GM19372 (cell line): ENCODE data around the gene SLC17A6.
A peak's percentile ranks its signal among the peaks of the same experiment; 100 is the strongest.

Experiments
- ATAC-seq: cut with Tn5 transposase; IDR thresholded peaks from one replicate; pipeline ENCODE4 v1.9.1; 2021; ENCODE audit warnings: mild to moderate bottlenecking, low read depth, moderate library complexity; ENCODE audit not compliant: unreplicated experiment

Gene SLC17A6

DNA sequence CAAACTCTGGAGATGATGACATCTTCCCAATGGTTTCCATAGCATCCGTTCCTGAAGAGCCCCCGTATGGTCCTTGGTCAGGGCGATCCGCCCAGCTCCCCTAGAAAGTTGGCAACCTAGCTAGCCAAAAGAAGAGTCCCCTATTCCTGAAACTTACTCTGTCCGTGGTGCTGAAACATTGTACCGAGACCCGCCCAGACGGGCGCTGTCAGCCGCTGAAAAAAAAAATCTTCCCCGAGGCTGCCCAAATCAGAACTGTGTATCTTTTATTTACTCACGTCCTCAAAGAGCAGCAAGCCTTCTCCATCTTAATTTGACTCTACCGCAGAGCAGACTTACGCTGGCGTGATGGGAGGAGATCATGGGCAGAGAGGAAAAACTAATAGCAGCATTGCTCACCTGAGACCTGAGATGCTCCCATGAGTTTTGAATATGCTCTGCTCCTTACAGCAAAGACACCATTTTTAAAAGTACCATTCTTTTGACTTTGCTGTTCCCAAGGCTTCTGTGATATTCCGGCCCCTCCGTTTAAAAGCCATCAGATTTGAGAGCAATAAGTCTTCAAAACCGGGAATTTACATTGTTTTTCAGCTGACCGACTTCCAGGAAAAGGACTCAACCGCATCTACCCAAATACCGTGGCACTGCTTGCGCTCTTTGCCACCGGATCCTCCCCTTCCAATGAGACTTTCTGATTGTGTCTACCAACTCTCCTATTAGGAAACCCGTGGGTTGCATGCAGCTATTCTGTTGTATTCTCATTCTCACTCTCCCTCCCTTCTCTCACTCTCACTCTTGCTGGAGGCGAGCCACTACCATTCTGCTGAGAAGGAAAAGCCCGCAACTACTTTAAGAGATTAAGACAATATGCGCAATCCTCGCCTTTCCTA is at the start of gene SLC17A6:
TSS of gene SLC17A6 (plus strand) at position 786 of the 890 bp plus-strand sequence. CDS start 153 bp downstream, outside the sequence.
- no peak for ATAC-seq

DNA sequence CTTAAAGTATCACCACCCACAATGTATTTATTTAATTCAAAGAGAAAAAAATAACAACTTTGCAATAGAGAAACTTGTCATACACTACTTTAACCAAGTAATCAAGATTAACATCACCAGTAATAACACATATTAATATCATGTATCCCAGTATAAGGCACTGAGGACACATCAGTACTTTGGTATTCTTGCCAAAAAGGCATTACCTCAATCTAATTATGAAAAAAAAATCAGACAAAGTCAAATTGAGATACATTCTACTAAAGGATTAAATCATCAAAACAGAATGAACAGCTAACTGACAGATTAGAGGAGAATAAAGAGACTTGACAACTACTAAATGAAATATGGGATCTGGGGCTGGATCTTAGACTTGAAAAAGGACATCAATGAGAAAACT is 35.8 kb upstream of the SLC17A6 start:
- no peak for ATAC-seq

- peak; percentile 64 for ATAC-seq
Observed at GRCh38 chr11:22304337-22304961, 33.7 kb upstream of the SLC17A6 start.

DNA sequence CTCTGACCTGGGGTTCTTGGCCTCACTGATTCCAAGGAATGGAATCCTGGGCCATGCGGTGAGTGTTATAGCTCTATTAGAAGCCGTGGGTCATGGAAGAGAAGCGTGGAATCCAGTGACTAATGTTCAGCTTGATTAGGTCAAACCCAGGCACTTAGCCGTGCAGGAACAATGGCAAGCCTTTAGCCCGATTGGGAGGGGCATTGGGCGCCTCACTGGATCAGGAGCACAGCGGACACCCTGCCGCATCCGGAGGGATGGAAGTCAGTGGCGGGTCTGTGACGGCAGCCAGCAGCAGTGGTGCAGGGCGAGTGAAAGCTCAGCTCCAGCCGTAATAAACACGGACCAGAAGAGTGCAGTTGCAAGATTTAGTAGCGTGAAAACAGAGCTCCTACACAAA is 20.5 kb upstream of the SLC17A6 start:
- no peak for ATAC-seq

DNA sequence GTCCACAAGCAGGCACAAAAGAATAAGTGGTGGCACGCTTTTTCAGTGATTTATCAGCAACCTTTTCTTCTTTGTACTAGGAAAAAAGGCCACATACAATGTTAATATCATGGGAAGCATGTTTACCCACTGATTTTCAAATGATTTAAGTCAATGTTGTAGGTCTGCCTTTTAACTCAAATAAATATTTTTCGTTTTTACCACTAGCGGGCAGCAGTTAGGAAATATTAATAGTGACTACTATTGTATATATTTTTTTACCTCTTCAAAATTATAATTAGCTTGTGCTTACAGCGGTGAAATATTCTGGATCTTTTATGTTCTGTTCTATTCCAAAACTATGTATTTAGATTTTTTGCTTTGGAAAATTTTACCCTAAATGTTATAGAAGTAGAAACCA is 6.4 kb upstream of the SLC17A6 start:
- ATAC-seq = no peak

GRCh38 chr11:22336587-22336986 is 1.6 kb upstream of the SLC17A6 start:
- ATAC-seq = no peak

GRCh38 chr11:22339611-22340010 is 1.4 kb downstream of the SLC17A6 start:
- ATAC-seq = no peak

DNA sequence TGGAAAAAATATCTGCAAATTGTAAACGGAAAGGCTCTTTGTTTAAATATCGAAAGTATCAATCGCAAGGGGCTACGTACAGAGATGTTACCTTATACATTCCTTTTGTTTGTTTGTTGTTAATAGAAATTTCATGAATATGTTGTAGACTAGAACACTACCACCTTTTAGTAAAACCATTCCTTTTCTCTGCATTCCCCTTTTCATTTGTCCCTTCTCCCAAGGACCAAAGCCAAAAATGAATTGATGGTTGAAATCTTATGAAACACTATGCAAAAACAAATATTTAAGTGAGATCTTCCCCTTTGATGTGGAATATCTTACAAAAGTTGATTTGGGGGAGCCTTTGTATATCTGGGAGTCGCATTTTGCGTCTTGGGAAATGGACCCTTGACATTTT is 2.1 kb downstream of the SLC17A6 start:
- ATAC-seq = no peak

- no peak for ATAC-seq
Observed at GRCh38 chr11:22340701-22341587, 2.8 kb downstream of the SLC17A6 start.

DNA sequence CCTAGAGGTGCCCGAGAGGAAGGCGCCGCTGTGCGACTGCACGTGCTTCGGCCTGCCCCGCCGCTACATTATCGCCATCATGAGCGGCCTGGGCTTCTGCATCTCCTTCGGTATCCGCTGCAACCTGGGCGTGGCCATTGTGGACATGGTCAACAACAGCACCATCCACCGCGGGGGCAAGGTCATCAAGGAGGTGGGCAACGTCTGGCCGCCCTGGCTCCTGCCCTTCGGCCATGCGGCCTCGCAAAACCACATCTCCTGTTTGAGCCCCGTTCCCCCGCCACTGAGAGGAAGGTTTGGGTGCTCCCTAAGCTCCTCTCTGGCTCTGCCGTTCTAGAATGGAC is 3.4 kb downstream of the SLC17A6 start:
- ATAC-seq = no peak

GRCh38 chr11:22342211-22343031 is 4.2 kb downstream of the SLC17A6 start:
- no peak for ATAC-seq

DNA sequence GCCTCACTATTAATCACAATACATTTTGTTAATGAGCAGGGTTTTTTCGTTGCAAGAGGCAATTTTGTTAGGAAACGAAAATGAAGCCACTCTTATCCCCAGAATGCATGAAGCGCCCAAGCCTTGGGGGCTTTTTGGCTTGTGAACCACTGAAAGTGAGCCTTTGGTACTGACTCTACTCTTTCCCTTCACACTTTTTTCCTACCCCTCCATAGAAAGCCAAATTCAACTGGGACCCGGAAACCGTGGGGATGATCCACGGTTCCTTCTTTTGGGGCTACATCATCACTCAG is 4.8 kb downstream of the SLC17A6 start:
- no peak for ATAC-seq

DNA sequence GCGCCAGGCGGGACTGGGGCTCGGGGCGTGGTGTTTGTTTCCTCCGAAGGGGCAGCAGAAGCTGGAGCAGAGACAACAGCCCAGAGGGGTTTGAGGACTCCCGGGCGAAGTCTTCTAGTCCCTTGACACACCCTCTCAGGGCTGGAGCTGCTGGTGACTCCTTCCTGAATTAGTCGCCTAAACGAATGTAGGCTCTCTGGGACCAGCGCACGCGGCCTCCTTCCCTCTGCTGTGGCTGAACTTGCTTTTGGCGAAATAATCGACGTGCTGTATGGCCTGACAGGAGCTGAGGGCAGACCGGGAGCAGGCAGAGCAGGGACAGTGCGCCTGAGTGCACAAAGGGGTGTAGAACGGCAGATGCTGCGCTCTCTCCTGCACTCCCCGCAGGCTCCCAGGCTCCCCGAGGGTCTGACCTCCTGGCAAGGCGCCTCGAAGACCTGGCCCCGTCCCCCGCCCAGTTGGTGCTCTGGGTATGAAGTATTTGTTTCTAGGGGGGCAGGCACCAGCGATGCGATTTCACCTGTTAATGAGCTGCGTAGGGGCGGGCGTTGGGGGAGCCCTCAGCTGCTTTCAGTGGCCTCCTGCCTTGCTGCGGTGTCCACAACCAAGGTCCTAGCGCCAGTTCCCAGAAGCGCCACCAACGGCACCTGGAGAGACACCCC is 5.3 kb downstream of the SLC17A6 start:
- no peak for ATAC-seq

DNA sequence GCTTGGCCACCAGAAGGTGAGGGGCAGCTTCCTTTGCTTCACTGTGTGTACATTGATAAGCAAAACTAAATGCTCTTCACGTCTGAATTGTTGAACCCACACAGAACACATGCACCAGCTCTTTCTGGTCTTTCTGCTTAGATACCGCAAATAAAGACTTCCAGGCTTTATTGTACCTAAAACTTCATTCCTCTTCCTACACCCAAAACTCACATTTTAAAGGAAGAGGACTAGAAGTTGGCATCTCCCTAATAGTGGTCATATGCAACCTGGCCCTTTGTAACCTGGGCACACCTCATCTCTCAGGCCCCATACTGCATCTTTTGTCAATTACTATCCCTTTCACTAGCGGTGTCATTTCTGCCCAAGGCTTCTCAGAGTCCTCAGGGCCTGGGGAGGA is 5.9 kb downstream of the SLC17A6 start:
- no peak for ATAC-seq

- no peak for ATAC-seq
Observed at GRCh38 chr11:22346282-22346681, 8.1 kb downstream of the SLC17A6 start.

GRCh38 chr11:22347857-22348487 is 9.8 kb downstream of the SLC17A6 start:
- ATAC-seq = no peak

DNA sequence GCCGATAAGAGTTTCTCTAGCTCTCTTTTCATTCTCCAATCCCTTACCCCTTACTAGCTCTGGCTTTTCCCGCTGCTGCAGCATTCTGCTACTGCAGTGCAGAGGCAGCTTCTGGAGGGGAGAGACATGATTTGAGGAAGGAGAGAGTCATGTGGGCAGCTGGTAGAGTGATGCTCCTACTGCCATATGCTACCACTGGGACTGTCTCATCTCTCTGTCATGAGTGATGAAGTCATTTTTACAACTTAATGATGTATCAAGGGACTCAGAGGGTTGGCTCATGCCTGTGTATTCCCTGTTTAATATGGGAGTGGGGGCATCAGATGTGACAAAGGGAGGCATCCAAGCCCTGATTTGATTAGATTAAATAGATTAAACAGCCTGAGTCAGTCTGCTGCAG is 11.3 kb downstream of the SLC17A6 start:
- ATAC-seq = no peak

- ATAC-seq = no peak
Observed at GRCh38 chr11:22359295-22359694, 21.1 kb downstream of the SLC17A6 start.

- ATAC-seq = no peak
Observed at GRCh38 chr11:22371160-22371559, 33.0 kb downstream of the SLC17A6 start.
